Tibial nerve (tissue), 3 donors: ENCODE measurements around the gene ALDH18A1.

Source experiments
- CTCF ChIP-seq, 5 experiments: fragments of 200-600 bp in 3 of 5; fragments of 450-650 bp in 2 of 5; sonication (generic) in 3 of 5; IDR thresholded peaks; one replicate each; pipeline ENCODE4 v1.5.1; 2016 to 2019; ENCODE audit warnings: antibody characterized with exemption in 5 of 5, mild to moderate bottlenecking in 3 of 5, moderate library complexity in 2 of 5
- POLR2A ChIP-seq, 2 donors: fragments of 450-650 bp; IDR thresholded peaks; one replicate each; pipeline ENCODE4 v1.6.1; 2017; ENCODE audit warnings: antibody characterized with exemption in 2 of 2, mild to moderate bottlenecking in 2 of 2, moderate library complexity in 2 of 2

DNA sequence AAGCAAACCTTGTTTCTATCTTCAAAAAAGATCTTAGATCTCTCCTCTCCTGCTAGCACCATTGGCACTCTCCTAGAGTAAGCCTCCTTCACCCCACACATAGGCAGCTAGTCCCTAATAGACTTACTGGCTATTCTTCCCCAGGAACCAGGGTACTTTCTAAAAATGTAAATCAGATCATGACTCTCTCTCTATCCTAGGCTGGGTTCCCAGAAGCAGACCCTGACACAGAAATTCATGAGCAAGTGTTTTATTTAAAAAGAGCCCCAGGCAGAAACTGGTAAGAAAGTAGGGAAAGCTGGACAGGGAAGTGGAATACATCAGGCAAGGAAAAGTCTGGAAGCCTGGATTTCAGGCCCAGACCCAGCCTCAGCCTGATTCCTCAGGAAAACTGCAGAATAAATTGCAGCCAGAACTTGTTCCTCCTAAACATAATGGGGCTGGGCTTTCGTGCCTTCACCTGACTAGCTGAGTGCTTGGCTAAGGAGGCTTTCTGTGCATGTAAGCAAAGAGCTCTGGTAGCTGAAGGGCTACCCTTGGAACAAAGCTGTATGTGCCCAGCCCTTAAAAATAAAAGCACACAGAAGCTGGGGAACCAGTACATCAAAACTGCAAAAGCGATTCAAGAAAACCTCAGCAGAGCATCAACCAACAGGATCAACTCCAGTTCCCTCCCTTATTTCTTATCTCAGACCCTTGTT is 76.5 kb downstream of the ALDH18A1 start:
- TF ChIP-seq CTCF (IDR thresholded peaks at IDR 0.05) (no peak), POLR2A (IDR thresholded peaks at IDR 0.05) (no peak)
